Brain microvascular endothelial cell (primary cell): Measurements from ENCODE around the gene MARCHF11.

Source experiments
- DNase-seq: peaks from one replicate; pipeline ENCODE4 v3.0.0-alpha.2; 2020
- H3K27ac ChIP-seq: fragments of 250-450 bp; sonication (Bioruptor Pico); 2 replicates; pipeline ENCODE4 v1.5.1; 2020; ENCODE audit warnings: mild to moderate bottlenecking, moderate library complexity
- H3K27me3 ChIP-seq: fragments of 250-450 bp; sonication (Bioruptor Pico); replicated peaks from 2 replicates; pipeline ENCODE4 v1.5.1; 2020; ENCODE audit warnings: mild to moderate bottlenecking
- H3K36me3 ChIP-seq: fragments of 250-450 bp; sonication (Bioruptor Pico); replicated peaks from 2 replicates; pipeline ENCODE4 v1.5.1; 2020; ENCODE audit warnings: mild to moderate bottlenecking
- H3K4me3 ChIP-seq: 2 replicates; pipeline ENCODE4 v1.5.1; 2011; ENCODE audit warnings: low read depth, mild to moderate bottlenecking, control low read depth, low read length, moderate library complexity
- in situ Hi-C: cut with HindIII; loops from 2 replicates; pipeline ENCODE4 v1.10.0; 2017; ENCODE audit warnings: low sequenced_read_pairs, low pct_ligation_motif_present
- TF ChIP-seq, protein P1 (sequence below): IDR thresholded peaks from 2 replicates; pipeline ENCODE4 v1.5.1; 2011; ENCODE audit warnings: low read depth, mild to moderate bottlenecking, moderate library complexity, low read length, control low read depth, inconsistent platforms; ENCODE audit errors: missing control alignments

Gene MARCHF11

DNA sequence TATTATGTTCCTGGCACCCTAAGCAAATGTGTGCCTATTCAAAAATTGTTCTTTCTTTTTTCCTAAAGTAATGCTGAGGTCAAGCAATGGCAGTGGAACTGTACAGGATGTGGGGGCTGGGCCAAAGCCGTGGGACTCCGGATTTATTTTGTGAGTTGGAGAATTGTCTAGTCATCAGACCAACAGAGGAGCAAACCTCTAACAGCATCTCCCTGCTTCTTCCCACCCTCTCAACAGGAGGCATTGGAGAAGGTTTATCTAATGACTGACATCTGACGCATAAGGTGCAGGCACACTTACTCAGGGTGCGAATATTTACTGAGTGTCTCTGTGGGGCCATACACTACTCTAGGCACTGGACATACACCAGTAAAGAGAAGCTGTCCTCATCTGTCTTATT, 38.6 kb downstream of the MARCHF11 start:
- H3K27me3 ChIP-seq: no peaks in the 10 kb centered on the region
- peak overlapping the region; percentile 42 for H3K27ac ChIP-seq
- H3K4me3 ChIP-seq: no peak overlapping the region
- TF ChIP-seq, protein P1, sequence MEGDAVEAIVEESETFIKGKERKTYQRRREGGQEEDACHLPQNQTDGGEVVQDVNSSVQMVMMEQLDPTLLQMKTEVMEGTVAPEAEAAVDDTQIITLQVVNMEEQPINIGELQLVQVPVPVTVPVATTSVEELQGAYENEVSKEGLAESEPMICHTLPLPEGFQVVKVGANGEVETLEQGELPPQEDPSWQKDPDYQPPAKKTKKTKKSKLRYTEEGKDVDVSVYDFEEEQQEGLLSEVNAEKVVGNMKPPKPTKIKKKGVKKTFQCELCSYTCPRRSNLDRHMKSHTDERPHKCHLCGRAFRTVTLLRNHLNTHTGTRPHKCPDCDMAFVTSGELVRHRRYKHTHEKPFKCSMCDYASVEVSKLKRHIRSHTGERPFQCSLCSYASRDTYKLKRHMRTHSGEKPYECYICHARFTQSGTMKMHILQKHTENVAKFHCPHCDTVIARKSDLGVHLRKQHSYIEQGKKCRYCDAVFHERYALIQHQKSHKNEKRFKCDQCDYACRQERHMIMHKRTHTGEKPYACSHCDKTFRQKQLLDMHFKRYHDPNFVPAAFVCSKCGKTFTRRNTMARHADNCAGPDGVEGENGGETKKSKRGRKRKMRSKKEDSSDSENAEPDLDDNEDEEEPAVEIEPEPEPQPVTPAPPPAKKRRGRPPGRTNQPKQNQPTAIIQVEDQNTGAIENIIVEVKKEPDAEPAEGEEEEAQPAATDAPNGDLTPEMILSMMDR: no peak
- in situ Hi-C loops: no loop called here
- no peaks in the 10 kb centered on the region for H3K36me3 ChIP-seq
- peak; percentile 57 for DNase-seq

DNA sequence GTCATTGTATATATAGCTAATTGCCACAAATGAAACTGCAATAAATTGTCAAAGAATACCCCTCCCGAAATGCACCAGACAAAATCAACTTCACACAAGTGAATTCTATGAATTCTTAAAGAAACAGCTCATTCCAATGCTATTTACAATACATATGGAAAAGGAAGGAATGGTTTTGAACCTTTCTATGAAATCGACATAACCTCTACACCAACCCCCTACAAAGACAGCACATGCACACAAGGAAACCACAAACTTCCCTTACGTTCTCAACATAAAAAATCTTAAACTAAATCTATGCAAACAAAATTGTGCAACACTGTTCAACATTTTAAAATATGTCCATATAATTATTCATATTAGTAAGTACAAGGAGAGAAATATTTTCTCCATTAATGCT, 39.2 kb downstream of the MARCHF11 start:
- Histone ChIP-seq H3K27ac (peak overlapping the region; percentile 42), H3K36me3 (no peaks in the 10 kb centered on the region), H3K27me3 (no peaks in the 10 kb centered on the region), H3K4me3 (no peak overlapping the region)
- TF ChIP-seq, protein P1: no peak
- in situ Hi-C loops: no loop called here
- DNase-seq: no peak

DNA sequence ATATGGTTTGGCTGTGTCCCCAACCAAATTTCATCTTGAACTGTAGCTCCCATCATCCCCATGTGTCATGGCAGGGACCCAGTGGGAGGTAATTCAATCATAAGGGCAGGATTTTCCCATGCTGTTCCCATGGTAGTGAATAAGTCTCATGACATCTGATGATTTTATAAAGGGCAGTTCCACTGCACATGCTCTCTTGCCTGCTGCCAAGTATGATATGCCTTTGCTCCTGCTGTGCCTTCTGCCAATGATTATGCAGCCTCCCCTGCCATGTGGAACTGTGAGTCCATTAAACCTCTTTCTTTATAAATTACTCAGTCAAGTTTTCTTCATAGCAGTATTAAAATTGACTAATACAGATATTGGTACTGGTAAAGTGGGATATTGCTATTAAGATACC, 42.4 kb downstream of the MARCHF11 start:
- TF ChIP-seq, protein P1: no peak
- Histone ChIP-seq H3K4me3 (no peak overlapping the region), H3K27me3 (no peaks in the 10 kb centered on the region), H3K27ac (no peak overlapping the region), H3K36me3 (no peaks in the 10 kb centered on the region)
- in situ Hi-C loops: no loop called here
- no peak for DNase-seq

DNA sequence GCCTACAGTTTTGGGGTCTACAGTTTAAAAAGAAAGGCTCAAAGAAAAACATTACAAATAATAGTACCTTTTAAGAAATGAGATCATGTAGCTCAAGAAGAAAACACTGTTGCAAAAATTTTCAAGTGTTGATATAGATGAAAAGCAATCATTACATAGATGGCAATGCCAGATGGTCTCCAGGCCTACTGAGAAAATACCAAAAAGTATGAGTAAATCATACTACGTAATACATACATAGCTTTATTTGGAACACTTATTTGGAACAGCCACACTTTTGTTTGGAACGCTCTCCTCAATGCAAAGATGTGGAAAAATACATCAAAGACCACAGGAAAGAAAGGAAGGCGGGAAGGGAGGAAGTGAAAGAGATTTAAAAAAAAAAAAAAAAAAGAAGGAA, 44.1 kb downstream of the MARCHF11 start:
- no peak overlapping the region for H3K4me3 ChIP-seq
- no peak for DNase-seq
- H3K27me3 ChIP-seq: no peaks in the 10 kb centered on the region
- in situ Hi-C loops: no loop called here
- TF ChIP-seq, protein P1: no peak
- H3K27ac ChIP-seq: peak overlapping the region; percentile 11
- no peaks in the 10 kb centered on the region for H3K36me3 ChIP-seq

DNA sequence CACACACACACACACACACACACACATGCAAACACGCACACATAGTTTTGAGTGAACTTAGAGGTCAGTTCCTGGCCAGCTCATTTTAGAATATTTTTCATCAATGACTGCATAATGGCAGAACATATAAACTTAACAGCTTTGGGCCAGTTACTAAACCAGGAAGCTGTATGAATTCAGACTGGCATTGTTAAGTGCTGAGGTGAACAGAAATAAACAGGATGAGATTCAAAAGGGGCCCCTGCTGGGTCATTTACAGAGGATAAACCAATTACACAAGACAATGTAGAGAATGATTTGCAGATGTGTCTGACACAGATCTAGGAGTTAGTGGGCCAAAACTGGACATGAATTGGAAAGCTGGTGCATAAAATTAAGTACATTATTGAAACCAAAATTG, 44.6 kb downstream of the MARCHF11 start:
- H3K36me3 ChIP-seq: no peaks in the 10 kb centered on the region
- TF ChIP-seq, protein P1: no peak
- DNase-seq: no peak
- in situ Hi-C loops: no loop called here
- H3K27ac ChIP-seq: peak overlapping the region; percentile 11
- H3K4me3 ChIP-seq: no peak overlapping the region
- no peaks in the 10 kb centered on the region for H3K27me3 ChIP-seq

DNA sequence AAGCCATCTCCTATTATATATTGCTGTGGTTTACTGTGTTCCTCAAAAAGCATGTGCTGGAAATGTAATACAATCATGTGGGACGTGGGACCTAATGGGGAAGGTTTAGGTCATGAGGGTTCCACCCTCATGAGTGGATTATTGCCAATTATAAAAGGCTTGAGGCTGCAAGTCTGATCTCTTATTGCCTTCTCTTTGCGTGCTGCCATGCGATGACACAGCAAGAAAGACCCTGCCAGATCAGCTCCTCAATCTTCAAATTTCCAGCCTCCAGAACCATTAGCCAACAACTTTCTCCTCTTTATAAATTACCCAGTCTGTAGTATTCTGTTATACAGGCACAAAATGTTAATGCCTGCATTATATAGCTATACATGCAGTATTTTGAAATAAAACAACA, 45.4 kb downstream of the MARCHF11 start:
- DNase-seq: no peak
- no peak overlapping the region for H3K27ac ChIP-seq
- TF ChIP-seq, protein P1: no peak
- no peaks in the 10 kb centered on the region for H3K36me3 ChIP-seq
- no peaks in the 10 kb centered on the region for H3K27me3 ChIP-seq
- in situ Hi-C loops: no loop called here
- no peak overlapping the region for H3K4me3 ChIP-seq
